Endothelial cell of umbilical vein (primary cell): ENCODE measurements around the gene FMO2.
"Not testable (repeated sequence)": the region's sequence is repeated elsewhere in the genome, so short reads cannot be mapped to it uniquely, and the experiment has no call there.

Experiments used
- CTCF ChIP-seq, 2 donors: IDR thresholded peaks; 1 replicate in 1 of 2; 2 replicates in 1 of 2; pipeline ENCODE4 v1.5.1; 2011; ENCODE audit warnings: low read length in 2 of 2, mild to moderate bottlenecking in 2 of 2, moderate library complexity in 2 of 2, control low read depth in 1 of 2, inconsistent platforms in 1 of 2, low read depth in 1 of 2; ENCODE audit not compliant: insufficient read depth in 1 of 2; ENCODE audit errors: extremely low read depth in 1 of 2
- EZH2 ChIP-seq: IDR thresholded peaks from 2 replicates; pipeline ENCODE4 v1.6.1; 2012; ENCODE audit warnings: borderline replicate concordance, low read depth, mild to moderate bottlenecking, moderate library complexity, low read length, inconsistent platforms; ENCODE audit not compliant: severe bottlenecking
- FOS ChIP-seq: IDR thresholded peaks from 2 replicates; pipeline ENCODE4 v1.6.1; 2011; ENCODE audit warnings: mild to moderate bottlenecking, low read length, moderate library complexity, borderline replicate concordance; ENCODE audit not compliant: insufficient read depth
- GATA2 ChIP-seq: IDR thresholded peaks from 2 replicates; pipeline ENCODE4 v1.7.0; 2011; ENCODE audit warnings: low read depth, mild to moderate bottlenecking, moderate library complexity, mixed read lengths, low read length; ENCODE audit not compliant: insufficient read length, insufficient read depth
- JUN ChIP-seq: IDR thresholded peaks from 2 replicates; pipeline ENCODE4 v1.6.1; 2011; ENCODE audit warnings: borderline replicate concordance, low read depth; ENCODE audit not compliant: insufficient read length, insufficient read depth
- MAX ChIP-seq: IDR thresholded peaks from 2 replicates; pipeline ENCODE4 v1.6.1; 2011; ENCODE audit not compliant: insufficient read depth, insufficient read length
- MYC ChIP-seq: IDR thresholded peaks from one replicate; pipeline ENCODE4 v1.6.1; 2011; ENCODE audit warnings: mild to moderate bottlenecking, low read depth, low read length
- POLR2A ChIP-seq: IDR thresholded peaks from 2 replicates; pipeline ENCODE4 v1.6.1; 2012; ENCODE audit warnings: low read depth, mild to moderate bottlenecking, control low read depth, low read length
- POLR2AphosphoS5 ChIP-seq: IDR thresholded peaks from 2 replicates; pipeline ENCODE4 v1.6.1; 2012; ENCODE audit warnings: low read depth, mild to moderate bottlenecking, control low read depth, low read length, moderate library complexity; ENCODE audit not compliant: insufficient read depth

- not testable (repeated sequence) for TF ChIP-seq CTCF (IDR thresholded peaks at IDR 0.05; ENCODE audit: extremely low read depth in 1 of 2, insufficient read depth in 1 of 2, low read depth in 1 of 2, low read length in 2 of 2); MAX; JUN; POLR2AphosphoS5; POLR2A; FOS; EZH2; GATA2; MYC
These were observed 51.1 kb downstream of the FMO2 start for GRCh38 chr1:171236231-171236630.
